GM23338 (cell line): ENCODE results near the gene PCDHB12. TPM values are rescaled to one million over a fixed set of nuclear protein-coding genes. Genes with fewer than 3 reads are reported as not detected.
"Not testable (repeated sequence)": the region's sequence is repeated elsewhere in the genome, so short reads cannot be mapped to it uniquely, and the experiment has no call there.

ENCODE experiments used
- ATAC-seq: fragments of 200-7000 bp; cut with Tn5 transposase; 3 replicates; pipeline ENCODE4 v1.9.1; 2020
- DNase-seq: peaks from one replicate; pipeline ENCODE4 v3.0.0-alpha.2; 2015; ENCODE audit warnings: low spot score
- H2AFZ ChIP-seq: fragments of 200-600 bp; sonication (generic); 2 replicates; pipeline ENCODE4 v1.8.0; 2016; ENCODE audit warnings: antibody characterized with exemption, mild to moderate bottlenecking, moderate library complexity
- H3F3A ChIP-seq: fragments of 200-600 bp; sonication (generic); replicated peaks from 2 replicates; pipeline ENCODE4 v1.8.0; 2017; ENCODE audit warnings: antibody characterized with exemption, mixed run types, low read depth
- H3K27ac ChIP-seq: fragments of 200-600 bp; sonication (generic); 2 replicates; pipeline ENCODE4 v1.6.1; 2016; ENCODE audit warnings: low read depth
- H3K27me3 ChIP-seq: fragments of 200-600 bp; sonication (generic); 2 replicates; pipeline ENCODE4 v1.8.0; 2016; ENCODE audit warnings: mild to moderate bottlenecking, mixed run types, moderate library complexity; ENCODE audit not compliant: insufficient read depth
- H3K36me3 ChIP-seq: fragments of 200-600 bp; sonication (generic); 2 replicates; pipeline ENCODE4 v1.8.0; 2016; ENCODE audit warnings: mild to moderate bottlenecking; ENCODE audit not compliant: insufficient read depth
- H3K4me1 ChIP-seq: fragments of 200-600 bp; sonication (generic); 2 replicates; pipeline ENCODE4 v1.8.0; 2016; ENCODE audit warnings: mild to moderate bottlenecking, moderate library complexity; ENCODE audit not compliant: insufficient read depth
- H3K4me2 ChIP-seq: fragments of 200-600 bp; sonication (generic); 2 replicates; pipeline ENCODE4 v1.7.1; 2017; ENCODE audit warnings: mixed run types
- H3K4me3 ChIP-seq: fragments of 200-600 bp; sonication (generic); 2 replicates; pipeline ENCODE4 v1.6.1; 2016; ENCODE audit warnings: mixed run types
- H3K79me2 ChIP-seq: fragments of 200-600 bp; sonication (generic); replicated peaks from 2 replicates; pipeline ENCODE4 v1.8.0; 2017; ENCODE audit warnings: mild to moderate bottlenecking; ENCODE audit not compliant: insufficient read depth
- H3K9me2 ChIP-seq: fragments of 200-600 bp; sonication (generic); 2 replicates; pipeline ENCODE4 v1.8.0; 2017; ENCODE audit not compliant: insufficient read depth
- H4K20me1 ChIP-seq: fragments of 200-600 bp; sonication (generic); replicated peaks from 2 replicates; pipeline ENCODE4 v1.8.0; 2017; ENCODE audit warnings: mild to moderate bottlenecking; ENCODE audit not compliant: insufficient read depth
- H3K27ac Mint-ChIP-seq: 2 replicates; pipeline ENCODE4 v1.8.0; 2020; ENCODE audit warnings: inconsistent platforms, mild to moderate bottlenecking, moderate library complexity, mixed read lengths
- H3K27me3 Mint-ChIP-seq: 3 replicates; pipeline ENCODE4 v1.8.0; 2022; ENCODE audit warnings: low read depth, mild to moderate bottlenecking, moderate library complexity, mixed read lengths, inconsistent platforms; ENCODE audit not compliant: insufficient read depth, poor library complexity
- H3K36me3 Mint-ChIP-seq: 3 replicates; pipeline ENCODE4 v1.8.0; 2021; ENCODE audit warnings: low read depth, mild to moderate bottlenecking, inconsistent platforms, moderate library complexity, mixed read lengths
- H3K4me1 Mint-ChIP-seq: 3 replicates; pipeline ENCODE4 v1.8.0; 2020; ENCODE audit warnings: mild to moderate bottlenecking, inconsistent platforms, mixed read lengths
- H3K4me3 Mint-ChIP-seq: 3 replicates; pipeline ENCODE4 v1.8.0; 2021; ENCODE audit warnings: moderate library complexity, mild to moderate bottlenecking, inconsistent platforms, mixed read lengths
- H3K9me3 Mint-ChIP-seq: 3 replicates; pipeline ENCODE4 v1.8.0; 2020; ENCODE audit warnings: moderate library complexity, mild to moderate bottlenecking, inconsistent platforms, mixed read lengths
- CTCF ChIP-seq, 2 experiments: fragments of 200-600 bp in 1 of 2; sonication (generic) in 1 of 2; conservative IDR thresholded peaks; 2 replicates each; pipeline versions ENCODE4 v1.5.1 to v1.6.1; 2016 to 2017; ENCODE audit warnings: antibody characterized with exemption in 2 of 2, low read depth in 2 of 2, mild to moderate bottlenecking in 2 of 2, moderate library complexity in 1 of 2
- EZH2 ChIP-seq: fragments of 200-600 bp; sonication (generic); IDR thresholded peaks from one replicate; pipeline ENCODE4 v1.8.0; 2017; ENCODE audit warnings: antibody characterized with exemption, mild to moderate bottlenecking, low read depth; ENCODE audit not compliant: unreplicated experiment
- NANOG ChIP-seq: IDR thresholded peaks from 2 replicates; pipeline ENCODE4 v1.6.1; 2016; ENCODE audit warnings: antibody characterized with exemption, borderline replicate concordance
- ZNF331 ChIP-seq: fragments of 250-450 bp; sonication (Bioruptor Pico); IDR thresholded peaks from 2 replicates; pipeline ENCODE4 v1.5.0; 2020; ENCODE audit warnings: low read depth, mild to moderate bottlenecking, moderate library complexity
- polyA plus RNA-seq: library from polyadenylated mRNA; unstranded; fragments of >200 nt; fragmentation: Nextera tagmentation; extraction: Ambion mirVana; gene quantifications from 2 replicates; pipeline ENCODE4 v1.2.1, GENCODE V29; 2016
- total RNA-seq: library from RNA; depleted of rRNA; stranded (reverse); fragments of >200 nt; shearing (Covaris generic); gene quantifications from 2 replicates; pipeline ENCODE4 v1.2.3, GENCODE V29; 2014
- TF ChIP-seq, protein P1 (sequence below): fragments of 250-450 bp; sonication (Bioruptor Pico); IDR thresholded peaks from 2 replicates; pipeline ENCODE4 v1.5.0; 2020; ENCODE audit warnings: mild to moderate bottlenecking, moderate library complexity

Gene PCDHB12
- total and polyA plus RNA-seq, 2 experiments from 2014 or later = 1.3 to 4.3 TPM

DNA sequence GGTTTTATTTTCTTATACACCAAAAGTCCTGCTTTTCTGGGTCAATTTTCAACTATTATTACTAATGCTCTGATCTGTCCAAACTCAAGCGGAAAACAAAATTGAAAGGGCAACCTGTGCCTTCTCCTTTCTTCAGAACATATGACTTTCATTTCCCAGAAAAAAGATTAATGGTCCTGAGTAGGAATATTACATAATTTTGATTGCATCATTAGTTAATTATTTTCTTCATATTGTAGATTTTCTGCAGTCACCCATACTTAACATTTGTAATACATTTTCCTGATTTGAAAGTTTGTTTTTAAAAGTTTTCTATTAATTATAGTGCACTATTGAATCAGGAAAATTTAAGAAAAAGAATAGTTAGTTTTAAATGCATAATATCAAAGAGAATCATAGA is 32.6 kb upstream of the PCDHB12 start (continued):
- TF ChIP-seq EZH2 (no peak), ZNF331 (no peak), CTCF (conservative IDR thresholded peaks at IDR 0.05; ENCODE audit: low read depth in 2 of 2) (no peak)

DNA sequence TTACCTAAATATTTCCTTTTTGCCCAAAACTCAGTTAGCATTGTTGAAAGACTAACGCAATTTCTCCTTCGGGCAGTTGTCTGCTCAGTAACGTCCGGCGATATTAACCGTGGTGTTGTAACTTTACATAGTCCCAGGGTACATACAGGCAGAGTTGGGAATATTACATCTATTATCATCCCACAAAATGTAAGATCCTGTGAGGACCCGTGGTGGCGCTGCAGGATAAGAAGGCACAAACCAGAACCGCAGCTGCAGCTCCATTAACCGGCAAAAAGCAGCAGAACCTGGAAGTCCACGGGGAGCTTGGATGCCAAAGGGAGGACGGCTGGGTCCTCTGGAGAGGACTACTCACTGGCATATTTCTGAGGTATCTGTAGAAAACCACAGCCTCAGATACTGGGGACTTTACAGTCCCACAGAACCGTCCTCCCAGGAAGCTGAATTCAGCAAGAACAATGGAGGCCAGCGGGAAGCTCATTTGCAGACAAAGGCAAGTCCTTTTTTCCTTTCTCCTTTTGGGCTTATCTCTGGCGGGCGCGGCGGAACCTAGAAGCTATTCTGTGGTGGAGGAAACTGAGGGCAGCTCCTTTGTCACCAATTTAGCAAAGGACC is 30.8 kb upstream of the PCDHB12 start, which contains the start of gene PCDHB8:
TSS of gene PCDHB8 (plus strand) at position 214 of the 615 bp plus-strand sequence. CDS start at position 459, 245 bp downstream.
- not testable (repeated sequence) for H3K36me3 ChIP-seq, H3F3A ChIP-seq, H3K4me3 Mint-ChIP-seq, H3K27me3 Mint-ChIP-seq, H3K4me2 ChIP-seq, H4K20me1 ChIP-seq, H3K4me1 ChIP-seq, H3K27ac Mint-ChIP-seq, H3K9me2 ChIP-seq, H3K79me2 ChIP-seq, H3K27me3 ChIP-seq, H3K27ac ChIP-seq, H3K4me1 Mint-ChIP-seq
- DNase-seq (peak; percentile 90), ATAC-seq (peak; percentile 79)
- Mint-ChIP-seq H3K36me3 (peaks cover 16% of the 10 kb centered on the region), H3K9me3 (peaks cover 19% of the 10 kb centered on the region)
- TF ChIP-seq, protein P1, sequence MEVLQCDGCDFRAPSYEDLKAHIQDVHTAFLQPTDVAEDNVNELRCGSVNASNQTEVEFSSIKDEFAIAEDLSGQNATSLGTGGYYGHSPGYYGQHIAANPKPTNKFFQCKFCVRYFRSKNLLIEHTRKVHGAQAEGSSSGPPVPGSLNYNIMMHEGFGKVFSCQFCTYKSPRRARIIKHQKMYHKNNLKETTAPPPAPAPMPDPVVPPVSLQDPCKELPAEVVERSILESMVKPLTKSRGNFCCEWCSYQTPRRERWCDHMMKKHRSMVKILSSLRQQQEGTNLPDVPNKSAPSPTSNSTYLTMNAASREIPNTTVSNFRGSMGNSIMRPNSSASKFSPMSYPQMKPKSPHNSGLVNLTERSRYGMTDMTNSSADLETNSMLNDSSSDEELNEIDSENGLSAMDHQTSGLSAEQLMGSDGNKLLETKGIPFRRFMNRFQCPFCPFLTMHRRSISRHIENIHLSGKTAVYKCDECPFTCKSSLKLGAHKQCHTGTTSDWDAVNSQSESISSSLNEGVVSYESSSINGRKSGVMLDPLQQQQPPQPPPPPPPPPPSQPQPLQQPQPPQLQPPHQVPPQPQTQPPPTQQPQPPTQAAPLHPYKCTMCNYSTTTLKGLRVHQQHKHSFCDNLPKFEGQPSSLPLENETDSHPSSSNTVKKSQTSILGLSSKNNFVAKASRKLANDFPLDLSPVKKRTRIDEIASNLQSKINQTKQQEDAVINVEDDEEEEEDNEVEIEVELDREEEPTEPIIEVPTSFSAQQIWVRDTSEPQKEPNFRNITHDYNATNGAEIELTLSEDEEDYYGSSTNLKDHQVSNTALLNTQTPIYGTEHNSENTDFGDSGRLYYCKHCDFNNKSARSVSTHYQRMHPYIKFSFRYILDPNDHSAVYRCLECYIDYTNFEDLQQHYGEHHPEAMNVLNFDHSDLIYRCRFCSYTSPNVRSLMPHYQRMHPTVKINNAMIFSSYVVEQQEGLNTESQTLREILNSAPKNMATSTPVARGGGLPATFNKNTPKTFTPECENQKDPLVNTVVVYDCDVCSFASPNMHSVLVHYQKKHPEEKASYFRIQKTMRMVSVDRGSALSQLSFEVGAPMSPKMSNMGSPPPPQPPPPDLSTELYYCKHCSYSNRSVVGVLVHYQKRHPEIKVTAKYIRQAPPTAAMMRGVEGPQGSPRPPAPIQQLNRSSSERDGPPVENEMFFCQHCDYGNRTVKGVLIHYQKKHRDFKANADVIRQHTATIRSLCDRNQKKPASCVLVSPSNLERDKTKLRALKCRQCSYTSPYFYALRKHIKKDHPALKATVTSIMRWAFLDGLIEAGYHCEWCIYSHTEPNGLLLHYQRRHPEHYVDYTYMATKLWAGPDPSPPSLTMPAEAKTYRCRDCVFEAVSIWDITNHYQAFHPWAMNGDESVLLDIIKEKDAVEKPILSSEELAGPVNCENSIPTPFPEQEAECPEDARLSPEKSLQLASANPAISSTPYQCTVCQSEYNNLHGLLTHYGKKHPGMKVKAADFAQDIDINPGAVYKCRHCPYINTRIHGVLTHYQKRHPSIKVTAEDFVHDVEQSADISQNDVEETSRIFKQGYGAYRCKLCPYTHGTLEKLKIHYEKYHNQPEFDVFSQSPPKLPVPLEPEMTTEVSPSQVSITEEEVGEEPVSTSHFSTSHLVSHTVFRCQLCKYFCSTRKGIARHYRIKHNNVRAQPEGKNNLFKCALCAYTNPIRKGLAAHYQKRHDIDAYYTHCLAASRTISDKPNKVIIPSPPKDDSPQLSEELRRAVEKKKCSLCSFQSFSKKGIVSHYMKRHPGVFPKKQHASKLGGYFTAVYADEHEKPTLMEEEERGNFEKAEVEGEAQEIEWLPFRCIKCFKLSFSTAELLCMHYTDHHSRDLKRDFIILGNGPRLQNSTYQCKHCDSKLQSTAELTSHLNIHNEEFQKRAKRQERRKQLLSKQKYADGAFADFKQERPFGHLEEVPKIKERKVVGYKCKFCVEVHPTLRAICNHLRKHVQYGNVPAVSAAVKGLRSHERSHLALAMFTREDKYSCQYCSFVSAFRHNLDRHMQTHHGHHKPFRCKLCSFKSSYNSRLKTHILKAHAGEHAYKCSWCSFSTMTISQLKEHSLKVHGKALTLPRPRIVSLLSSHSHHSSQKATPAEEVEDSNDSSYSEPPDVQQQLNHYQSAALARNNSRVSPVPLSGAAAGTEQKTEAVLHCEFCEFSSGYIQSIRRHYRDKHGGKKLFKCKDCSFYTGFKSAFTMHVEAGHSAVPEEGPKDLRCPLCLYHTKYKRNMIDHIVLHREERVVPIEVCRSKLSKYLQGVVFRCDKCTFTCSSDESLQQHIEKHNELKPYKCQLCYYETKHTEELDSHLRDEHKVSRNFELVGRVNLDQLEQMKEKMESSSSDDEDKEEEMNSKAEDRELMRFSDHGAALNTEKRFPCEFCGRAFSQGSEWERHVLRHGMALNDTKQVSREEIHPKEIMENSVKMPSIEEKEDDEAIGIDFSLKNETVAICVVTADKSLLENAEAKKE = 0 out of 2 replicates have a peak, but pooled peaks have one; percentile 7
- TF ChIP-seq NANOG = peak; percentile 23; the same call in 1 of the 2 replicates
- peak; percentile 75 to 98 for TF ChIP-seq CTCF (conservative IDR thresholded peaks at IDR 0.05; ENCODE audit: low read depth in 2 of 2)
- peak within 1 kb of the TSS; percentile 31 for H3K4me3 ChIP-seq
- 0 out of 2 replicates have a peak within 1 kb of the TSS, but pooled peaks have one; percentile 2 for H2AFZ ChIP-seq

DNA sequence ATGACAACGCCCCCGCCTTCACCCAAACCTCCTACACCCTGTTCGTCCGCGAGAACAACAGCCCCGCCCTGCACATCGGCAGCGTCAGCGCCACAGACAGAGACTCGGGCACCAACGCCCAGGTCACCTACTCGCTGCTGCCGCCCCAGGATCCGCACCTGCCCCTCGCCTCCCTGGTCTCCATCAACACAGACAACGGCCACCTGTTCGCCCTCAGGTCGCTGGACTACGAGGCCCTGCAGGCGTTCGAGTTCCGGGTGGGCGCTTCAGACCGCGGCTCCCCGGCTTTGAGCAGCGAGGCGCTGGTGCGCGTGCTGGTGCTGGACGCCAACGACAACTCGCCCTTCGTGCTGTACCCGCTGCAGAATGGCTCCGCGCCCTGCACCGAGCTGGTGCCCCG is 29.1 kb upstream of the PCDHB12 start:
- not testable (repeated sequence) for H4K20me1 ChIP-seq, H3K27ac ChIP-seq, ATAC-seq, H3F3A ChIP-seq, H3K9me2 ChIP-seq, H2AFZ ChIP-seq, DNase-seq, H3K4me1 ChIP-seq, H3K27me3 ChIP-seq, H3K36me3 ChIP-seq, H3K27me3 Mint-ChIP-seq, H3K27ac Mint-ChIP-seq, H3K79me2 ChIP-seq, H3K4me3 ChIP-seq, H3K4me2 ChIP-seq, H3K4me3 Mint-ChIP-seq, H3K4me1 Mint-ChIP-seq
- peaks cover 22% of the 10 kb centered on the region for H3K9me3 Mint-ChIP-seq
- peaks cover 20% of the 10 kb centered on the region for H3K36me3 Mint-ChIP-seq
